Measurements from ENCODE around the gene CDC123. TPM values are rescaled to one million over a fixed set of nuclear protein-coding genes. Genes with fewer than 3 reads are reported as not detected.

The CDC123 gene
- total RNA-seq, 8 experiments from 2014 or later = 51.0 to 178 (median 97.9) TPM

DNA sequence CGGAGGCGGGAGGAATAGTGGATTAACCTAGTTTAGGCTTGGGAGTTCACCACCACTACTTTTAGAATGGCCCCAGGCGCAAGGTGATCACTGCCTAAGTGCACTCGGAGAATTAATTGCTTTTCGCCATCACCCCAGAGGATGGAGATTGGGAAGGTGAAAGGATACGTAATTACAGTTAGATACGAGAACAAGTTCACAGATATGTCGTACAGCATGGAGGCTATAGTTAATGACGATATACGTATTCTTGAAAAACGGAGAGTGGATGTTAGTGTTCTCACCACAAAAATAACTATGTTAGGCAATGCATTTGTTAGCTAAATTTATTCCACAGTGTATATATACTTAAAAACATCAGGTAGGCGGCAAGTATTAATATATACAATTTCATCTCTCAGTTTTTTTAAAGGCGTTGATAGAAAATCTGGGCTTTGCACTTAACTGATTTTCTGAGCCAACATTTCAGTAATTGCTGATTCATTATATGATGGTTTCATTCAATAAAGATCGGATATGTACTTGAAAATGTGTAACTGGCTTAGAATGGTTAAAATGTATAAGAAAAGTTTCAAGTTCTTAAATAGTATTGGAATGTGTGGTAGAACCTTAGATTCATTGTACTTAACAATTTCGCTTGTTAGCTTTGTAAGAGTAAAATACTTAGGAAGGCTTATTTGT is 683 bp downstream of the CDC123 start:
- H3K4me1 ChIP-seq (replicated peaks in 1 of 2) = peaks cover 8 to 13% of the 10 kb centered on the region in 2 donors
- in situ Hi-C loops (cut with MboI; ENCODE audit: low pct_unique_long_range_greater_than_20kb in 2 of 9, low sequenced_read_pairs in 9 of 9, unreplicated experiment in 9 of 9) = no loop called here
- 4 to 26% (median 8%) methylated on average over 3 to 14 of the region's 15 CpGs for WGBS, 10 experiments
- H3K27ac ChIP-seq = peak overlapping the region; percentile 80 to 93
- ATAC-seq (replicated peaks in 6 of 8) = no peak
- H3K4me3 ChIP-seq = peak overlapping the region; percentile 70 to 99 (median 83)

GRCh38 chr10:12198156-12198555 is 2.2 kb downstream of the CDC123 start:
- Histone ChIP-seq H3K4me1 (replicated peaks in 1 of 2) (peaks cover 8 to 13% of the 10 kb centered on the region in 2 donors), H3K27ac (no peak overlapping the region), H3K4me3 (no peak overlapping the region)
- in situ Hi-C loops (cut with MboI; ENCODE audit: low pct_unique_long_range_greater_than_20kb in 2 of 9, low sequenced_read_pairs in 9 of 9, unreplicated experiment in 9 of 9) = no loop called here
- ATAC-seq (replicated peaks in 6 of 8) = no peak
- WGBS, 10 experiments = 72 to 100% (median 95%) methylated on average over 1 to 2 of the region's 2 CpGs

DNA sequence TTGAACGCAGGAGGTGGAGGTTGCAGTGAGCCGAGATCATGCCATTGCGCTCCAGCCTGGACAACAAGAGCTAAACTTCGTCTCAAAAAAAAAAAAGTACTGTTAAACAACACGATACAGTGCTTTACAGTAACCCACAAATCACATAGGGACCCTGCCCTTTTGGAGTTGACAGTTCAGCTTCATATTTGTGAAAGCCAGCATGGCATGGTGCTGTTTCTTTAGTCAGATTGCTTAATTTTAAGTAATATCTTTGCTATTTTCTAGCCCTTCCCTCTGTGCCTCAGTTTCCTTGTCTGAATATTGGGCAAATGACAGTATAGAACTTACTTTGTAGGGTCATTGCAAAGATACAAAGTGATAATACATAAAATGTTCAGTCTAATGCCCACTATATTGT is 4.9 kb downstream of the CDC123 start:
- H3K4me1 ChIP-seq (replicated peaks in 1 of 2) = peaks cover 3 to 6% of the 10 kb centered on the region in 2 donors
- no peak overlapping the region for H3K4me3 ChIP-seq
- no peak for ATAC-seq (replicated peaks in 6 of 8)
- 100% methylated on average over 1 to 5 of the region's 5 CpGs; no CpG with 5 or more reads in 4 of the 10 experiments for WGBS, 10 experiments
- H3K27ac ChIP-seq = no peak overlapping the region
- in situ Hi-C loops (cut with MboI; ENCODE audit: low pct_unique_long_range_greater_than_20kb in 2 of 9, low sequenced_read_pairs in 9 of 9, unreplicated experiment in 9 of 9) = loop anchor here in 1 of 9 experiments (25.0 kb wide), 1 partner anchor 89 kb away; no protein-coding TSS in a partner anchor

DNA sequence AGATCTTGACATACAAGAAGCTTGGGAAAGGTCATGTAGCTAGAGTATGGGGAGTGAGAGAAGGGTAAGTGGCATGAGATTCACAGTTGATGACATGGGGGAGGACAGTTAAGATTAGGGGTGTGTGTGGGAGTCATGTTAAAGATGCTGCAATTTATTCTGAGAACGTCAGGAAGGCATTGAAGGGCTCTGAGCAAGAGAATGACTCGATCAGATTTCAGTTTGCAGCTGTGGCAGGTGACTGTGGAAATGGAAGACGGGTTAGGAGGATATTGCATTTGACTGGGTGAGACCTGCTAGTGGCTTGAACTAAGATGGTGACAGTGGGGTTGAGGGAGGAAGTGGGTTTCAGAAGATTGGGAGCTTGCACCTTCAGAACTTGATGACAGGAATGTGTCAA is 5.6 kb downstream of the CDC123 start:
- WGBS, 10 experiments = 50 to 100% (median 82%) methylated on average over 1 to 3 of the region's 3 CpGs; no CpG with 5 or more reads in 2 of the 10 experiments
- Histone ChIP-seq H3K4me3 (no peak overlapping the region), H3K4me1 (replicated peaks in 1 of 2) (peaks cover 3 to 6% of the 10 kb centered on the region in 2 donors), H3K27ac (no peak overlapping the region)
- no peak for ATAC-seq (replicated peaks in 6 of 8)
- in situ Hi-C loops (cut with MboI; ENCODE audit: low pct_unique_long_range_greater_than_20kb in 2 of 9, low sequenced_read_pairs in 9 of 9, unreplicated experiment in 9 of 9) = loop anchor here in 1 of 9 experiments (25.0 kb wide), 1 partner anchor 89 kb away; no protein-coding TSS in a partner anchor

DNA sequence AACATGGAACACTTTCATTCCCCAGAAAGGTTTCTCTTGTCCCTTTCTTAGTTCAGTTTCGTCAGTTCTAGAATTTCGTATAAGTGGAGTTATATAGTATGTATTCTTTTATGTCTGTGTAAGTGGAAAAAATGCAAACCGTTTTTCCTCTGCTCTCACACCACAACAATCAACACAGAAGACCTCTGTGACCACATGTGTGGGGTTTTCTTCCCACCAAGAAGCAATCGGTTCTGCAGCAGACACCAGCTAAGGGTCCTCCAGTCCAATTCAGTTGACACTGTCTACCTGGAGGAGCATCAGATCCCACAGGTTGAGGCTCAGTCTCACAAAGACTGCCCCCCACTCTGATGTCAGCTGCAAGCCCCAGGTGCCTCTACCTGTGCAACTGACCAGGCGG is 6.2 kb downstream of the CDC123 start:
- ATAC-seq (replicated peaks in 6 of 8) = no peak
- in situ Hi-C loops (cut with MboI; ENCODE audit: low pct_unique_long_range_greater_than_20kb in 2 of 9, low sequenced_read_pairs in 9 of 9, unreplicated experiment in 9 of 9) = loop anchor here in 1 of 9 experiments (25.0 kb wide), 1 partner anchor 90 kb away; no protein-coding TSS in a partner anchor
- Histone ChIP-seq H3K27ac (no peak overlapping the region), H3K4me3 (no peak overlapping the region), H3K4me1 (replicated peaks in 1 of 2) (peaks cover 2 to 5% of the 10 kb centered on the region in 2 donors)
- 80 to 100% (median 96%) methylated on average over 2 to 4 of the region's 5 CpGs; no CpG with 5 or more reads in 2 of the 10 experiments for WGBS, 10 experiments

- ATAC-seq (replicated peaks in 6 of 8) = no peak
- in situ Hi-C loops (cut with MboI; ENCODE audit: low pct_unique_long_range_greater_than_20kb in 2 of 9, low sequenced_read_pairs in 9 of 9, unreplicated experiment in 9 of 9) = loop anchor here in 1 of 9 experiments (25.0 kb wide), 1 partner anchor 93 kb away; no protein-coding TSS in a partner anchor
Measured at GRCh38 chr10:12205082-12205481, 9.1 kb downstream of the CDC123 start.

DNA sequence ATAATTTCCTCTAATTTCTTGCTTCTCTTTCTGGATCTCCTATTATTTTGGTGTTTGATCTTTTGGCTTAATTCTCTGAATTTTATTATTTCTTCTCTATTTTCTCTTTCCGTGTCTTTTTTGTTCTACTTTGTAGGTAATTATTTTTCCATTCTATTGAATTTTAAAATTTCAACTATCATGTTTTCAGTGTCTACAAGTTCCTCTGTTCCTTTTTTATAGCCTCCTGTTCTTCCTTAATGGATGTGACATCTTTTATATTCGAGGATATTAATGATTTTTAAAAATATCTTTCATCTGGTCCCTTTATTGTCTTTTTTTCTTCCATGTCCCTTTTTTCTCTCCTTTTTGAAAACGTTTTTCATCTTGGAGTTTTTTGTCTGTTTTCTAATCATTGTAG is 11.1 kb downstream of the CDC123 start:
- in situ Hi-C loops (cut with MboI; ENCODE audit: low pct_unique_long_range_greater_than_20kb in 2 of 9, low sequenced_read_pairs in 9 of 9, unreplicated experiment in 9 of 9) = loop anchor here in 1 of 9 experiments (25.0 kb wide), 1 partner anchor 95 kb away; no protein-coding TSS in a partner anchor
- Histone ChIP-seq H3K4me1 (replicated peaks in 1 of 2) (no peaks in the 10 kb centered on the region), H3K4me3 (no peak overlapping the region), H3K27ac (no peak overlapping the region)
- no peak for ATAC-seq (replicated peaks in 6 of 8)
- WGBS, 10 experiments = 52 to 84% (median 69%) methylated on average over 2 to 3 of the region's 3 CpGs

More at GRCh38 chr10:12205082-12205481, 9.1 kb downstream of the CDC123 start:
- H3K27ac ChIP-seq = no peak overlapping the region
- no peaks in the 10 kb centered on the region for H3K4me1 ChIP-seq (replicated peaks in 1 of 2)
- no peak overlapping the region for H3K4me3 ChIP-seq
- 33 to 100% (median 93%) methylated on average over 1 to 3 of the region's 3 CpGs; no CpG with 5 or more reads in 3 of the 10 experiments for WGBS, 10 experiments

GRCh38 chr10:12208460-12208859 is 12.5 kb downstream of the CDC123 start:
- Histone ChIP-seq H3K27ac (no peak overlapping the region), H3K4me1 (replicated peaks in 1 of 2) (no peaks in the 10 kb centered on the region), H3K4me3 (no peak overlapping the region)
- in situ Hi-C loops (cut with MboI; ENCODE audit: low pct_unique_long_range_greater_than_20kb in 2 of 9, low sequenced_read_pairs in 9 of 9, unreplicated experiment in 9 of 9) = loop anchor here in 1 of 9 experiments (25.0 kb wide), 1 partner anchor 96 kb away; no protein-coding TSS in a partner anchor
- 90 to 100% (median 98%) methylated on average over 1 to 5 of the region's 5 CpGs for WGBS, 10 experiments
- ATAC-seq (replicated peaks in 6 of 8) = no peak

DNA sequence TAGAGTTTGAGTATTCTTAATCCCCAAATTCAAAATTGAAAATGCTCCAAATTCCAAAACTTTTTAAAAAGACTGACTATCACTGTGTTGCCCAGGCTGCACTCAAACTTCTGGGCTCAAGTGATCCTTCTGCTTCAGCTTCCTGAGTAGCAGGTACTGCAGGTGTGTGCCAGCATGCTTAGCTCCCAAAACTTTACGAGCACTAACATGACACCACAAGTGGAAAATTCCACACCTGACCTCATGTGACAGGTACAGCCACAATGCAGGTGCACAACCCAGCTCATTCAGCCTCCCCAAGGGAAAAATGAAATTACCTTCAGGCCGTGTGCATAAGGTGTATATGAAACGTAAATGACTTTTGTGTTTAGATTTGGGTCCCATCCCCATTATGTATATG is 16.5 kb downstream of the CDC123 start:
- in situ Hi-C loops (cut with MboI; ENCODE audit: low pct_unique_long_range_greater_than_20kb in 2 of 9, low sequenced_read_pairs in 9 of 9, unreplicated experiment in 9 of 9) = loop anchor here in 1 of 9 experiments (25.0 kb wide), 1 partner anchor 100 kb away; no protein-coding TSS in a partner anchor
- no peak overlapping the region for H3K4me3 ChIP-seq
- H3K4me1 ChIP-seq (replicated peaks in 1 of 2) = no peaks in the 10 kb centered on the region
- 50 to 100% (median 91%) methylated on average over 1 to 3 of the region's 3 CpGs; no CpG with 5 or more reads in 2 of the 10 experiments for WGBS, 10 experiments
- no peak overlapping the region for H3K27ac ChIP-seq
- no peak for ATAC-seq (replicated peaks in 6 of 8)

GRCh38 chr10:12213621-12214020 is 17.6 kb downstream of the CDC123 start:
- H3K4me1 ChIP-seq (replicated peaks in 1 of 2) = no peaks in the 10 kb centered on the region
- WGBS, 10 experiments = 10 to 93% (median 89%) methylated on average over 2 to 3 of the region's 3 CpGs; no CpG with 5 or more reads in 1 of the 10 experiments
- H3K27ac ChIP-seq = no peak overlapping the region
- H3K4me3 ChIP-seq = no peak overlapping the region
- in situ Hi-C loops (cut with MboI; ENCODE audit: low pct_unique_long_range_greater_than_20kb in 2 of 9, low sequenced_read_pairs in 9 of 9, unreplicated experiment in 9 of 9) = loop anchor here in 1 of 9 experiments (25.0 kb wide), 1 partner anchor 101 kb away; no protein-coding TSS in a partner anchor
- ATAC-seq (replicated peaks in 6 of 8) = peak in 3 of 8 experiments; percentile 38 to 56 (median 46)

- Histone ChIP-seq H3K27ac (no peak overlapping the region), H3K4me1 (replicated peaks in 1 of 2) (no peaks in the 10 kb centered on the region), H3K4me3 (no peak overlapping the region)
- in situ Hi-C loops (cut with MboI; ENCODE audit: low pct_unique_long_range_greater_than_20kb in 2 of 9, low sequenced_read_pairs in 9 of 9, unreplicated experiment in 9 of 9) = loop anchor here in 1 of 9 experiments (25.0 kb wide), 1 partner anchor 102 kb away; no protein-coding TSS in a partner anchor
- no peak for ATAC-seq (replicated peaks in 6 of 8)
- 20 to 100% (median 77%) methylated on average over 1 to 4 of the region's 4 CpGs; no CpG with 5 or more reads in 4 of the 10 experiments for WGBS, 10 experiments
Measured at GRCh38 chr10:12214093-12214492, 18.1 kb downstream of the CDC123 start.

- in situ Hi-C loops (cut with MboI; ENCODE audit: low pct_unique_long_range_greater_than_20kb in 2 of 9, low sequenced_read_pairs in 9 of 9, unreplicated experiment in 9 of 9) = loop anchor here in 1 of 9 experiments (25.0 kb wide), 1 partner anchor 102 kb away; no protein-coding TSS in a partner anchor
- H3K4me1 ChIP-seq (replicated peaks in 1 of 2) = no peaks in the 10 kb centered on the region
- H3K4me3 ChIP-seq = no peak overlapping the region
- peak in 3 of 8 experiments; percentile 28 to 43 (median 40) for ATAC-seq (replicated peaks in 6 of 8)
- no peak overlapping the region for H3K27ac ChIP-seq
- 20 to 65% (median 50%) methylated on average over 1 to 6 of the region's 6 CpGs for WGBS, 10 experiments
Measured at GRCh38 chr10:12214763-12215218, 18.8 kb downstream of the CDC123 start.

DNA sequence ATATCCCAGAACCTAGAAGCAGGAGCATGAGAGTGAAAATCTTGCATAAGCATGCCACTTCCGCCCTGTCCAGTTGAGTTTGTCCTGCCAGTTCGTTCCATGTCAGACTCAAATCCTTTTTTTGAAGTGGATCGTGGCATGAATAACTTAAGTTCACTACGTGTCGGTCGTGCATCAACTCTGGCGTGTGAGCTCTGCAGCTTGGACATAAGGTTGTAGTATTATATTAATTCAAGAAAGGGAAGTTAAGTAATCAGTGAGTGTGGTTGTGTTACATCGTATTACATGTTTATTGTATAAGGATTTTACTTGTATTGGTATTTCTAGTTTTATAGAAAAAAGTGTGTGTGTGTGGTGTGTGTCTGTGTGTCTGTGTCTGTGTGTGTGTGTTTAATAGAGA is 23.0 kb downstream of the CDC123 start:
- Histone ChIP-seq H3K4me3 (no peak overlapping the region), H3K4me1 (replicated peaks in 1 of 2) (no peaks in the 10 kb centered on the region), H3K27ac (no peak overlapping the region)
- WGBS, 10 experiments = 93 to 100% (median 97%) methylated on average over 1 to 8 of the region's 8 CpGs; no CpG with 5 or more reads in 2 of the 10 experiments
- in situ Hi-C loops (cut with MboI; ENCODE audit: low pct_unique_long_range_greater_than_20kb in 2 of 9, low sequenced_read_pairs in 9 of 9, unreplicated experiment in 9 of 9) = loop anchor here in 1 of 9 experiments (25.0 kb wide), 1 partner anchor 107 kb away; no protein-coding TSS in a partner anchor
- ATAC-seq (replicated peaks in 6 of 8) = no peak
